BJ (cell line): ENCODE data around the gene FES. TPM values are rescaled to one million over a fixed set of nuclear protein-coding genes. Genes with fewer than 3 reads are reported as not detected.

Experiments used
- CTCF ChIA-PET: fragments of 350-600 bp; formaldehyde crosslinking; extraction: SDS; loops from one replicate; lab custom pipeline; 2021; ENCODE audit warnings: antibody characterized with exemption, inconsistent platforms; lab: Yijun Ruan, JAX
- POLR2A ChIA-PET: fragments of 300-600 bp; sonication (Branson Sonifier 250); formaldehyde crosslinking; extraction: SDS; loops from one replicate; lab custom pipeline; 2021; ENCODE audit warnings: antibody characterized with exemption; lab: Charles Lee
- DNase-seq: peaks from one replicate; pipeline ENCODE4 v3.0.0-alpha.2; 2011; ENCODE audit warnings: low read depth
- H3K27me3 ChIP-seq: 2 replicates; pipeline ENCODE4 v1.6.0; 2011; ENCODE audit warnings: low read length; ENCODE audit not compliant: control insufficient read depth, insufficient read depth
- H3K36me3 ChIP-seq: 2 replicates; pipeline ENCODE4 v1.5.1; 2011; ENCODE audit warnings: low read length; ENCODE audit not compliant: control insufficient read depth, insufficient read depth
- H3K4me3 ChIP-seq: 2 replicates; pipeline ENCODE4 v1.5.1; 2011; ENCODE audit warnings: low read depth, mild to moderate bottlenecking, control low read depth, low read length
- CTCF ChIP-seq: IDR thresholded peaks from 2 replicates; pipeline ENCODE4 v1.5.1; 2011; ENCODE audit warnings: low read depth, mild to moderate bottlenecking, control low read depth, inconsistent platforms, low read length, moderate library complexity; ENCODE audit not compliant: insufficient read depth
- polyA plus RNA-seq: library from polyadenylated mRNA; depleted of rRNA; stranded (reverse); fragments of >200 nt; gene quantifications from 2 replicates; pipeline ENCODE4 v1.2.3, GENCODE V29; 2011

Gene FES
- polyA plus RNA-seq, 1 experiment, result 11.1 TPM

- no peak overlapping the region for H3K4me3 ChIP-seq
- CTCF ChIA-PET, result interaction anchor here (0.9 kb wide), 1 partner anchor 10 kb away, joined by 3 read pairs; no protein-coding TSS in a partner anchor
- H3K27me3 ChIP-seq, result no peaks in the 10 kb centered on the region
- H3K36me3 ChIP-seq, result peaks cover 41% of the 10 kb centered on the region
- POLR2A ChIA-PET, result no interaction called here
- no peak for TF ChIP-seq CTCF
- DNase-seq, result no peak
Observed at GRCh38 chr15:90876046-90876445, 8.3 kb upstream of the FES start.

- DNase-seq, result no peak
- no peak for TF ChIP-seq CTCF
- ChIA-PET CTCF (no interaction called here), POLR2A (no interaction called here)
- H3K36me3 ChIP-seq, result peaks cover 46% of the 10 kb centered on the region
- no peaks in the 10 kb centered on the region for H3K27me3 ChIP-seq
- H3K4me3 ChIP-seq, result no peak overlapping the region
Observed at GRCh38 chr15:90876512-90877170, 7.7 kb upstream of the FES start.

GRCh38 chr15:90877315-90877714 is 7.0 kb upstream of the FES start:
- POLR2A ChIA-PET, result no interaction called here

DNA sequence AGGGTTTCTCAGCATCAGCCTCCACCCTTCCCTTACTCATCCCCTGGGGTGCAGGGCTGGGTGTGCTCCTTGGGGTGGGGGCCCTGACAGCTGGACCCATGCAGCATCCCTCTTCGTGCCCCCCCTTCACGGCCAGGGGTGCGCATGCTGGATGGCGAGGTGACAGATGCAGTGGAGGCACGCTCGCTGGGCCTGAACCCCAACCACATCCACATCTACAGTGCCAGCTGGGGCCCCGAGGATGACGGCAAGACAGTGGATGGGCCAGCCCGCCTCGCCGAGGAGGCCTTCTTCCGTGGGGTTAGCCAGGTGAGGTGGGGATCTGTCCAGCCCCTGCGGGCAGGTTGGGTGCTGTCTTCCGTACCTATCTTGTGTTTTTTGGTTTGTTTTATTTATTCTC is 6.3 kb upstream of the FES start:
- DNase-seq, result no peak
- ChIA-PET POLR2A (no interaction called here), CTCF (no interaction called here)
- TF ChIP-seq CTCF, result no peak
- peaks cover 52% of the 10 kb centered on the region for H3K36me3 ChIP-seq
- no peaks in the 10 kb centered on the region for H3K27me3 ChIP-seq
- no peak overlapping the region for H3K4me3 ChIP-seq

More at GRCh38 chr15:90877315-90877714, 7.0 kb upstream of the FES start:
- H3K36me3 ChIP-seq, result peaks cover 51% of the 10 kb centered on the region
- no peaks in the 10 kb centered on the region for H3K27me3 ChIP-seq
- no peak for TF ChIP-seq CTCF
- CTCF ChIA-PET, result no interaction called here
- H3K4me3 ChIP-seq, result no peak overlapping the region
- DNase-seq, result no peak

- ChIA-PET CTCF (no interaction called here), POLR2A (no interaction called here)
- Histone ChIP-seq H3K36me3 (peaks cover 51% of the 10 kb centered on the region), H3K4me3 (no peak overlapping the region), H3K27me3 (no peaks in the 10 kb centered on the region)
- no peak for TF ChIP-seq CTCF
- DNase-seq, result no peak
Observed at GRCh38 chr15:90878660-90879059, 5.6 kb upstream of the FES start.
